ENCODE data around the gene PGLYRP2. TPM values are rescaled to one million over a fixed set of nuclear protein-coding genes. Genes with fewer than 3 reads are reported as not detected.
"Not testable (repeated sequence)": the region's sequence is repeated elsewhere in the genome, so short reads cannot be mapped to it uniquely, and the experiment has no call there.

The PGLYRP2 gene
- total RNA-seq, 6 experiments from 2014 or later: not detected

- no peaks in the 10 kb centered on the region for H3K9me3 Mint-ChIP-seq
- H3K36me3 Mint-ChIP-seq (ENCODE audit: low read depth): no peaks in the 10 kb centered on the region
- H3K27me3 Mint-ChIP-seq (ENCODE audit: insufficient read depth): peaks cover 9% of the 10 kb centered on the region
- no peak overlapping the region for H3K27ac Mint-ChIP-seq
- no peaks in the 10 kb centered on the region for H3K4me1 Mint-ChIP-seq (ENCODE audit: low read depth)
- no peak for DNase-seq
- TF ChIP-seq CTCF (IDR thresholded peaks at IDR 0.05): no peak
- H3K4me3 Mint-ChIP-seq: no peak overlapping the region
Observed at GRCh38 chr19:15498156-15498858, 19.0 kb upstream of the PGLYRP2 start.

GRCh38 chr19:15495151-15495550, 15.8 kb upstream of the PGLYRP2 start:
- Mint-ChIP-seq H3K36me3 (ENCODE audit: low read depth) (no peaks in the 10 kb centered on the region), H3K4me3 (no peak overlapping the region), H3K4me1 (ENCODE audit: low read depth) (no peaks in the 10 kb centered on the region), H3K27ac (no peak overlapping the region), H3K27me3 (ENCODE audit: insufficient read depth) (peaks cover 5% of the 10 kb centered on the region), H3K9me3 (no peaks in the 10 kb centered on the region)
- no peak for TF ChIP-seq CTCF (IDR thresholded peaks at IDR 0.05)
- no peak for DNase-seq

- Mint-ChIP-seq H3K9me3 (peaks cover 5% of the 10 kb centered on the region; the same call in 1 of the 2 replicates), H3K27me3 (ENCODE audit: insufficient read depth) (peaks cover 4% of the 10 kb centered on the region; the same call in 1 of the 2 replicates)
- no peak for DNase-seq
Observed at GRCh38 chr19:15488489-15489226, 9.4 kb upstream of the PGLYRP2 start.

GRCh38 chr19:15487038-15487437, 7.7 kb upstream of the PGLYRP2 start:
- no peak for TF ChIP-seq CTCF (IDR thresholded peaks at IDR 0.05)
- H3K27me3 Mint-ChIP-seq (ENCODE audit: insufficient read depth): peaks cover 4% of the 10 kb centered on the region; the same call in 1 of the 2 replicates
- H3K36me3 Mint-ChIP-seq (ENCODE audit: low read depth): no peaks in the 10 kb centered on the region
- H3K9me3 Mint-ChIP-seq: peaks cover 5% of the 10 kb centered on the region; the same call in 1 of the 2 replicates
- no peak overlapping the region for H3K27ac Mint-ChIP-seq
- H3K4me3 Mint-ChIP-seq: no peak overlapping the region
- H3K4me1 Mint-ChIP-seq (ENCODE audit: low read depth): no peaks in the 10 kb centered on the region
- DNase-seq: no peak

More at GRCh38 chr19:15488489-15489226, 9.4 kb upstream of the PGLYRP2 start:
- H3K4me1 Mint-ChIP-seq (ENCODE audit: low read depth): no peaks in the 10 kb centered on the region
- no peak for TF ChIP-seq CTCF (IDR thresholded peaks at IDR 0.05)
- H3K4me3 Mint-ChIP-seq: no peak overlapping the region
- H3K36me3 Mint-ChIP-seq (ENCODE audit: low read depth): no peaks in the 10 kb centered on the region
- H3K27ac Mint-ChIP-seq: no peak overlapping the region

GRCh38 chr19:15485768-15486167, 6.5 kb upstream of the PGLYRP2 start:
- not testable (repeated sequence) for H3K4me1 Mint-ChIP-seq (ENCODE audit: low read depth); H3K36me3 Mint-ChIP-seq (ENCODE audit: low read depth); H3K27me3 Mint-ChIP-seq (ENCODE audit: insufficient read depth); H3K27ac Mint-ChIP-seq; H3K9me3 Mint-ChIP-seq; DNase-seq; H3K4me3 Mint-ChIP-seq

GRCh38 chr19:15480996-15481395, 1.7 kb upstream of the PGLYRP2 start:
- not testable (repeated sequence) for H3K4me3 Mint-ChIP-seq; H3K9me3 Mint-ChIP-seq; H3K27ac Mint-ChIP-seq; H3K4me1 Mint-ChIP-seq (ENCODE audit: low read depth); DNase-seq; H3K27me3 Mint-ChIP-seq (ENCODE audit: insufficient read depth); H3K36me3 Mint-ChIP-seq (ENCODE audit: low read depth)
